IMR-90 (cell line): Measurements from ENCODE around the gene ABCB10.

Source experiments
- CEBPB ChIP-seq: IDR thresholded peaks from 2 replicates; pipeline ENCODE4 v1.6.1; 2012; ENCODE audit warnings: low read depth, low read length, improper control_type of control experiment
- FOS ChIP-seq: fragments of 150-350 bp; IDR thresholded peaks from 2 replicates; pipeline ENCODE4 v1.6.1; 2016; ENCODE audit warnings: low read depth, low read length
- POLR2A ChIP-seq: IDR thresholded peaks from 2 replicates; pipeline ENCODE4 v1.6.1; 2012; ENCODE audit warnings: mild to moderate bottlenecking, low read depth, low read length
- RFX5 ChIP-seq: IDR thresholded peaks from 2 replicates; pipeline ENCODE4 v1.8.0; 2012; ENCODE audit warnings: low read depth, mild to moderate bottlenecking, low read length, moderate library complexity
- TF ChIP-seq, protein P1 (sequence below): conservative IDR thresholded peaks from 2 replicates; pipeline ENCODE4 v1.5.1; 2012; ENCODE audit warnings: mild to moderate bottlenecking, low read depth, low read length, improper control_type of control experiment
- TF ChIP-seq, protein P2 (sequence below): fragments of 150-350 bp; IDR thresholded peaks from 2 replicates; pipeline ENCODE4 v1.6.1; 2017; ENCODE audit warnings: mild to moderate bottlenecking, antibody characterized with exemption, low read length, low read depth

DNA sequence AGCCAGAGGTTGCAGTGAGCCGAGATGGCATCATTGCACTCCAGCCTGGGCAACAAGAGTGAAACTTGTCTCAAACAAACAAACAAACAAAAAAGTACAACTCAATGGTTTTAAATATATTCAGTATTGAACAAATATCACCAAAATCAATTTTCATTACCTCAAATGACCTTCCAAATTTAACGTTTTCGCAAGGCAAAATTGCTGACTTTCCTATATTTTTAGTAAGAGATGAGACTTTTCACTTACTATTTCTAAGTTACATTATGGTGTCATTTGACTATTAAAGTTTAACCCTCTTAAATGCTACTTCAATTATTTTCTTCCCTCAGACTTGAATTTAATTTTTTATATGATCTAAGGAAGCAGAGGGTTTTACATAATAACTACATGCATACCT, 23.0 kb upstream of the ABCB10 start:
- TF ChIP-seq, protein P1, sequence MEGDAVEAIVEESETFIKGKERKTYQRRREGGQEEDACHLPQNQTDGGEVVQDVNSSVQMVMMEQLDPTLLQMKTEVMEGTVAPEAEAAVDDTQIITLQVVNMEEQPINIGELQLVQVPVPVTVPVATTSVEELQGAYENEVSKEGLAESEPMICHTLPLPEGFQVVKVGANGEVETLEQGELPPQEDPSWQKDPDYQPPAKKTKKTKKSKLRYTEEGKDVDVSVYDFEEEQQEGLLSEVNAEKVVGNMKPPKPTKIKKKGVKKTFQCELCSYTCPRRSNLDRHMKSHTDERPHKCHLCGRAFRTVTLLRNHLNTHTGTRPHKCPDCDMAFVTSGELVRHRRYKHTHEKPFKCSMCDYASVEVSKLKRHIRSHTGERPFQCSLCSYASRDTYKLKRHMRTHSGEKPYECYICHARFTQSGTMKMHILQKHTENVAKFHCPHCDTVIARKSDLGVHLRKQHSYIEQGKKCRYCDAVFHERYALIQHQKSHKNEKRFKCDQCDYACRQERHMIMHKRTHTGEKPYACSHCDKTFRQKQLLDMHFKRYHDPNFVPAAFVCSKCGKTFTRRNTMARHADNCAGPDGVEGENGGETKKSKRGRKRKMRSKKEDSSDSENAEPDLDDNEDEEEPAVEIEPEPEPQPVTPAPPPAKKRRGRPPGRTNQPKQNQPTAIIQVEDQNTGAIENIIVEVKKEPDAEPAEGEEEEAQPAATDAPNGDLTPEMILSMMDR, result no peak
- TF ChIP-seq POLR2A (no peak), RFX5 (no peak), FOS (no peak), CEBPB (no peak)
- TF ChIP-seq, protein P2, sequence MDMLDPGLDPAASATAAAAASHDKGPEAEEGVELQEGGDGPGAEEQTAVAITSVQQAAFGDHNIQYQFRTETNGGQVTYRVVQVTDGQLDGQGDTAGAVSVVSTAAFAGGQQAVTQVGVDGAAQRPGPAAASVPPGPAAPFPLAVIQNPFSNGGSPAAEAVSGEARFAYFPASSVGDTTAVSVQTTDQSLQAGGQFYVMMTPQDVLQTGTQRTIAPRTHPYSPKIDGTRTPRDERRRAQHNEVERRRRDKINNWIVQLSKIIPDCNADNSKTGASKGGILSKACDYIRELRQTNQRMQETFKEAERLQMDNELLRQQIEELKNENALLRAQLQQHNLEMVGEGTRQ, result no peak
